ENCODE results near the gene KIAA1614.

The KIAA1614 gene

GRCh38 chr1:180908074-180908765 lies 4.5 kb upstream of the KIAA1614 start:
- Histone ChIP-seq H4K20me1 (ENCODE audit: insufficient read depth, low read length) (no peaks in the 10 kb centered on the region), H3K27ac (ENCODE audit: low read length) (peak overlapping the region; percentile 86), H3K4me2 (ENCODE audit: low read length) (peak overlapping the region; percentile 79), H3K4me1 (ENCODE audit: low read length) (peaks cover 63% of the 10 kb centered on the region), H2AFZ (ENCODE audit: low read depth, low read length) (no peak overlapping the region), H3K27me3 (ENCODE audit: low read depth, low read length) (no peaks in the 10 kb centered on the region), H3K4me3 (ENCODE audit: low read length) (peak overlapping the region; percentile 68; the same call in 1 of the 2 replicates), H3K36me3 (replicated peaks; ENCODE audit: low read depth, low read length) (no peaks in the 10 kb centered on the region), H3K9ac (ENCODE audit: low read length) (peak overlapping the region; percentile 53; the same call in 1 of the 2 replicates), H3K9me3 (ENCODE audit: insufficient read depth, low read length) (no peaks in the 10 kb centered on the region), H3K79me2 (ENCODE audit: low read length) (no peaks in the 10 kb centered on the region)
- TF ChIP-seq EZH2phosphoT487 (IDR thresholded peaks at IDR 0.05; ENCODE audit: low read depth) (no peak), CTCF (IDR thresholded peaks at IDR 0.05; ENCODE audit: low read depth, low read length) (no peak)

- Histone ChIP-seq H3K27ac (ENCODE audit: low read length) (peak overlapping the region; percentile 86), H3K27me3 (ENCODE audit: low read depth, low read length) (0 out of 2 replicates have a peak, but pooled peaks cover 2% of the 10 kb centered on the region), H3K36me3 (replicated peaks; ENCODE audit: low read depth, low read length) (no peaks in the 10 kb centered on the region), H3K79me2 (ENCODE audit: low read length) (no peaks in the 10 kb centered on the region), H2AFZ (ENCODE audit: low read depth, low read length) (no peak overlapping the region; the same call in 1 of the 2 replicates), H3K4me1 (ENCODE audit: low read length) (peaks cover 68% of the 10 kb centered on the region), H3K4me2 (ENCODE audit: low read length) (peak overlapping the region; percentile 79), H4K20me1 (ENCODE audit: insufficient read depth, low read length) (no peaks in the 10 kb centered on the region), H3K4me3 (ENCODE audit: low read length) (peak overlapping the region; percentile 68), H3K9ac (ENCODE audit: low read length) (peak overlapping the region; percentile 53; the same call in 1 of the 2 replicates), H3K9me3 (ENCODE audit: insufficient read depth, low read length) (no peaks in the 10 kb centered on the region)
- TF ChIP-seq EZH2phosphoT487 (IDR thresholded peaks at IDR 0.05; ENCODE audit: low read depth) = no peak
- no peak for TF ChIP-seq CTCF (IDR thresholded peaks at IDR 0.05; ENCODE audit: low read depth, low read length)
Observed at GRCh38 chr1:180909005-180909414, 3.7 kb upstream of the KIAA1614 start.

GRCh38 chr1:180909462-180909976 lies 3.2 kb upstream of the KIAA1614 start:
- H3K4me2 ChIP-seq (ENCODE audit: low read length) = peak overlapping the region; percentile 79
- TF ChIP-seq CTCF (IDR thresholded peaks at IDR 0.05; ENCODE audit: low read depth, low read length) (no peak), EZH2phosphoT487 (IDR thresholded peaks at IDR 0.05; ENCODE audit: low read depth) (no peak)
- peaks cover 68% of the 10 kb centered on the region for H3K4me1 ChIP-seq (ENCODE audit: low read length)
- peak overlapping the region; percentile 53 for H3K9ac ChIP-seq (ENCODE audit: low read length)
- H4K20me1 ChIP-seq (ENCODE audit: insufficient read depth, low read length) = no peaks in the 10 kb centered on the region
- no peaks in the 10 kb centered on the region for H3K9me3 ChIP-seq (ENCODE audit: insufficient read depth, low read length)
- no peaks in the 10 kb centered on the region for H3K36me3 ChIP-seq (replicated peaks; ENCODE audit: low read depth, low read length)
- no peaks in the 10 kb centered on the region for H3K79me2 ChIP-seq (ENCODE audit: low read length)
- H2AFZ ChIP-seq (ENCODE audit: low read depth, low read length) = no peak overlapping the region
- H3K27ac ChIP-seq (ENCODE audit: low read length) = peak overlapping the region; percentile 86
- peak overlapping the region; percentile 68 for H3K4me3 ChIP-seq (ENCODE audit: low read length)
- H3K27me3 ChIP-seq (ENCODE audit: low read depth, low read length) = 0 out of 2 replicates have a peak, but pooled peaks cover 3% of the 10 kb centered on the region

GRCh38 chr1:180911640-180912191 lies 981 bp upstream of the KIAA1614 start:
- Histone ChIP-seq H2AFZ (ENCODE audit: low read depth, low read length) (peak overlapping the region; percentile 44), H3K4me2 (ENCODE audit: low read length) (peak overlapping the region; percentile 85), H3K4me1 (ENCODE audit: low read length) (peaks cover 58% of the 10 kb centered on the region), H3K36me3 (replicated peaks; ENCODE audit: low read depth, low read length) (no peaks in the 10 kb centered on the region), H4K20me1 (ENCODE audit: insufficient read depth, low read length) (no peaks in the 10 kb centered on the region), H3K4me3 (ENCODE audit: low read length) (peak overlapping the region; percentile 75), H3K27ac (ENCODE audit: low read length) (peak overlapping the region; percentile 12), H3K9me3 (ENCODE audit: insufficient read depth, low read length) (no peaks in the 10 kb centered on the region), H3K79me2 (ENCODE audit: low read length) (no peaks in the 10 kb centered on the region), H3K9ac (ENCODE audit: low read length) (peak overlapping the region; percentile 75), H3K27me3 (ENCODE audit: low read depth, low read length) (0 out of 2 replicates have a peak, but pooled peaks cover 3% of the 10 kb centered on the region)
- TF ChIP-seq EZH2phosphoT487 (IDR thresholded peaks at IDR 0.05; ENCODE audit: low read depth) = no peak
- no peak for TF ChIP-seq CTCF (IDR thresholded peaks at IDR 0.05; ENCODE audit: low read depth, low read length)
